AG20443 (cell line): Measurements from ENCODE around the gene CUBN.
A peak's percentile ranks its signal among the peaks of the same experiment; 100 is the strongest.

Experiments
- DNase-seq: peaks from one replicate; pipeline ENCODE4 v3.0.0; 2012; ENCODE audit warnings: low spot score, mixed read lengths

CUBN gene

GRCh38 chr10:16787361-16787791, 342.2 kb downstream of the CUBN start:
- no peak for DNase-seq

GRCh38 chr10:16780338-16780880, 349.2 kb downstream of the CUBN start:
- no peak for DNase-seq

DNA sequence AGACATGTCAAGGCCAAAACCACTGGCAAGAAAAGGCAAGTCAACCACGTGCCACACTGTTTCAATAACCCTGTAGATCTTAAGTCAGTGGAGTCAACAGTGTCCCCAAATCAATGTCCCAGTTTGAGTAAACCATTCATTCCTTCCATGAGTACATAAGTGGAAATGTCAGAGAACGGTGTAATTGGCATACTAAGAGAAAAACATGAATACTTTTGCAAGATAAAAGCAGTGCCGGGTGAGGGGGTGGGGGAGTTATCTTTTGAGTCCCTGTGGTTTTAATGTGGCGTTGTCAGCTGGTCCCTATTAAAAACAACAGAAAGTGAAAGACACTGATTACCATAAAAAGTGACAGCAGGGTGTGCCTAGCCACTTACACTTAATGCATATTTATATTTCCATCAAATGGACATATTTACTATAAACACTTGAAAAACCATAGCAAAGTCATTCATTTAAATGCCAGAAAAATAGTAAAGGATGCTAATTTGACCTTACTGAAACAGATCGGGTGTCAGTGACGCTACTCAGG, 350.2 kb downstream of the CUBN start:
- no peak for DNase-seq

DNA sequence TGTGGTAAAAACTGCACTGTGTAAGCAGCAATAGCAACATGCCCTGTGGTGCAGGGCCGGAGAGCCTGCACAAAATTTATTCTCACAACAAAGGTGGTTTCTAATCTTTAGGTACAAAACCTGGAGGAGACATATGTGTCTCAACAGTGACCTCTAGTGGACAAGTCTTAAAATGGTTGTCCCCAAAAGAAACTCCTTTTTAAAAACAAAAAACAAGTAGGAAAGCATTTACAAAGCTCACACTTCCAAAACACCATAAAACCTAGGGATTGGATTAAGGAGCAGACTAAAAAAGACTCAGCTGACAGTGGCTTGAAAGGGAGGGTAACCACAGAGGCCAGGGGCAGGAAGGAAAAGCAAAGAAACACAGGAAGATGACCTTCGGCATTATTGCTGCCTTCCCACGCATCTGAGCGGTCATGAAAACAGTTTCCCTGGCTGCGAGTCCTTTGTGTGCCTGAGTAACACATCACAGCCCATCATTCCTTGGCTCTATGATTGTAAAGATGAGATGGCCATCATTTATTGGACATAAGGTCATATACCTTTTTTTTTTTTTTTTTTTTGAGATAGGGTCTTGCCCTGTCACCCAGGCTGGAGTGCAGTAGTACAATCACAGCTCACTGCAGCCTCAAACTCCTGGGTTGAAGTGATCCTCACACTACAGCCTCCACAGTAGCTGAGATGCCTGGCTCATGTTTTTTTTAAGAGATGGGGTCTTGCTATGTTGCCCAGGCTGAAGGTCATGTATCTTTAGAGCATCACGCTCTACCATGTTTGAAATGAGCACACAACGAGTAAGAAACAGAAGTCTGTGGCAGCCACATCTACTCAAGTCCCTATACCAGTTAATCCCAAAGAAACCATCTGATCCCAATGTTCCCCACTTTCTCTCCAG, 351.9 kb downstream of the CUBN start:
- peak; percentile 66 for DNase-seq

- no peak for DNase-seq
Measured at GRCh38 chr10:16776896-16777295, 352.7 kb downstream of the CUBN start.
